Endothelial cell of umbilical vein (primary cell): ENCODE measurements around the gene KCNE1.

Source experiments
- EZH2 ChIP-seq: IDR thresholded peaks from 2 replicates; pipeline ENCODE4 v1.6.1; 2012; ENCODE audit warnings: borderline replicate concordance, low read depth, mild to moderate bottlenecking, moderate library complexity, low read length, inconsistent platforms; ENCODE audit not compliant: severe bottlenecking
- FOS ChIP-seq: IDR thresholded peaks from 2 replicates; pipeline ENCODE4 v1.6.1; 2011; ENCODE audit warnings: mild to moderate bottlenecking, low read length, moderate library complexity, borderline replicate concordance; ENCODE audit not compliant: insufficient read depth
- GATA2 ChIP-seq: IDR thresholded peaks from 2 replicates; pipeline ENCODE4 v1.7.0; 2011; ENCODE audit warnings: low read depth, mild to moderate bottlenecking, moderate library complexity, mixed read lengths, low read length; ENCODE audit not compliant: insufficient read length, insufficient read depth
- JUN ChIP-seq: IDR thresholded peaks from 2 replicates; pipeline ENCODE4 v1.6.1; 2011; ENCODE audit warnings: borderline replicate concordance, low read depth; ENCODE audit not compliant: insufficient read length, insufficient read depth
- MYC ChIP-seq: IDR thresholded peaks from one replicate; pipeline ENCODE4 v1.6.1; 2011; ENCODE audit warnings: mild to moderate bottlenecking, low read depth, low read length
- POLR2A ChIP-seq: IDR thresholded peaks from 2 replicates; pipeline ENCODE4 v1.6.1; 2012; ENCODE audit warnings: low read depth, mild to moderate bottlenecking, control low read depth, low read length
- POLR2AphosphoS5 ChIP-seq: IDR thresholded peaks from 2 replicates; pipeline ENCODE4 v1.6.1; 2012; ENCODE audit warnings: low read depth, mild to moderate bottlenecking, control low read depth, low read length, moderate library complexity; ENCODE audit not compliant: insufficient read depth
- TF ChIP-seq, protein P1 (sequence below), 2 donors: IDR thresholded peaks; 1 replicate in 1 of 2; 2 replicates in 1 of 2; pipeline ENCODE4 v1.5.1; 2011; ENCODE audit warnings: low read length in 2 of 2, mild to moderate bottlenecking in 2 of 2, moderate library complexity in 2 of 2, control low read depth in 1 of 2, inconsistent platforms in 1 of 2, low read depth in 1 of 2; ENCODE audit not compliant: insufficient read depth in 1 of 2; ENCODE audit errors: extremely low read depth in 1 of 2
- TF ChIP-seq, protein P2 (sequence below): IDR thresholded peaks from 2 replicates; pipeline ENCODE4 v1.6.1; 2011; ENCODE audit not compliant: insufficient read depth, insufficient read length

DNA sequence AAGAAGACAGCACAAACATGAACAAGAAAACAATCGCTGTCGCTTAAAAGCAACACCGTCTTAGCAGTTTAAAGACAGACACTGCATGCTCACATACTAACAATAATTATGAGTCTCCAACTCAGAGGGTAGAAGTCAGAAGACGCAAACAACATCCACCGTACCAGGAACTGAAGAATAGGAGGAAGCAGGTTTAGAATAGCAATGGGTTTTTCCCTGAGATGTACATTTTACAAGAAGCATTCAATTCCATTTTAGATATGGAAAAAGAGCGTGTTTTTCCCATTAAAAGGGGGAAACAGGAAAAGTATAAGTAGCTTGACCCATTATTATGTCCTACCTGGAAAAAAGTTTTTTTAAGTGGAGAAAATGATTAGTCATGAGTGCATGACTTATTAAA lies 34.5 kb upstream of the KCNE1 start:
- TF ChIP-seq, protein P1, sequence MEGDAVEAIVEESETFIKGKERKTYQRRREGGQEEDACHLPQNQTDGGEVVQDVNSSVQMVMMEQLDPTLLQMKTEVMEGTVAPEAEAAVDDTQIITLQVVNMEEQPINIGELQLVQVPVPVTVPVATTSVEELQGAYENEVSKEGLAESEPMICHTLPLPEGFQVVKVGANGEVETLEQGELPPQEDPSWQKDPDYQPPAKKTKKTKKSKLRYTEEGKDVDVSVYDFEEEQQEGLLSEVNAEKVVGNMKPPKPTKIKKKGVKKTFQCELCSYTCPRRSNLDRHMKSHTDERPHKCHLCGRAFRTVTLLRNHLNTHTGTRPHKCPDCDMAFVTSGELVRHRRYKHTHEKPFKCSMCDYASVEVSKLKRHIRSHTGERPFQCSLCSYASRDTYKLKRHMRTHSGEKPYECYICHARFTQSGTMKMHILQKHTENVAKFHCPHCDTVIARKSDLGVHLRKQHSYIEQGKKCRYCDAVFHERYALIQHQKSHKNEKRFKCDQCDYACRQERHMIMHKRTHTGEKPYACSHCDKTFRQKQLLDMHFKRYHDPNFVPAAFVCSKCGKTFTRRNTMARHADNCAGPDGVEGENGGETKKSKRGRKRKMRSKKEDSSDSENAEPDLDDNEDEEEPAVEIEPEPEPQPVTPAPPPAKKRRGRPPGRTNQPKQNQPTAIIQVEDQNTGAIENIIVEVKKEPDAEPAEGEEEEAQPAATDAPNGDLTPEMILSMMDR (IDR thresholded peaks at IDR 0.05; ENCODE audit: extremely low read depth in 1 of 2, insufficient read depth in 1 of 2, low read depth in 1 of 2, low read length in 2 of 2), result no peak
- TF ChIP-seq POLR2AphosphoS5 (no peak), POLR2A (no peak), JUN (peak; percentile 16), EZH2 (no peak), MYC (no peak), FOS (no peak), GATA2 (no peak)
- TF ChIP-seq, protein P2, sequence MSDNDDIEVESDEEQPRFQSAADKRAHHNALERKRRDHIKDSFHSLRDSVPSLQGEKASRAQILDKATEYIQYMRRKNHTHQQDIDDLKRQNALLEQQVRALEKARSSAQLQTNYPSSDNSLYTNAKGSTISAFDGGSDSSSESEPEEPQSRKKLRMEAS, result no peak
